NCI-H1092 treated with DMSO at 0.1 percent for 48 hours (cell line): Measurements from ENCODE around the gene MYH3.
"Not testable (repeated sequence)": the region's sequence is repeated elsewhere in the genome, so short reads cannot be mapped to it uniquely, and the experiment has no call there.

ENCODE experiments used
- DNase-seq: peaks from one replicate; lab custom pipeline; 2025; lab: John Stamatoyannopoulos, UW

Gene MYH3

DNA sequence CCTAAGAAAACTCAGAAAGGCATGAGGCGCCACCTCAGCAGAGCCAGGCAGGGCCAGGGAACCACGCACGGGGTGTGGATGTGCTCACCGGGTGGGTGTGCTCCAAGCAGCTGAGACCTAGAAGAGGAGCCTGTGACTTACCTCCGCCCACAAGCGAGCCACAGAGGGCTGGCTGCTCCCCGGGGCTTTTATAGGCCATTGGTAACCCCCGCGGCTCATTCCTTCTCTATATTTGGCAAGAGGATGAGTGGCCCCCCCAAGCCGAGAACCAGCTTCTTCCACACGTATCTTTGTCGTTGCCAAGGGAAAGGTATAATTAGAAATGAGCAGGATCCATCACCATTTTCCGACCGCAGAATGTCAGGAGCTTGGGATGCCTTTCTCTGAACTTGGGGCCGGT lies at the start of gene MYH3:
TSS of gene MYH3 (minus strand) at position 162 of the 400 bp plus-strand sequence. CDS start 2,245 bp downstream, outside the sequence.
- DNase-seq, result no peak

DNA sequence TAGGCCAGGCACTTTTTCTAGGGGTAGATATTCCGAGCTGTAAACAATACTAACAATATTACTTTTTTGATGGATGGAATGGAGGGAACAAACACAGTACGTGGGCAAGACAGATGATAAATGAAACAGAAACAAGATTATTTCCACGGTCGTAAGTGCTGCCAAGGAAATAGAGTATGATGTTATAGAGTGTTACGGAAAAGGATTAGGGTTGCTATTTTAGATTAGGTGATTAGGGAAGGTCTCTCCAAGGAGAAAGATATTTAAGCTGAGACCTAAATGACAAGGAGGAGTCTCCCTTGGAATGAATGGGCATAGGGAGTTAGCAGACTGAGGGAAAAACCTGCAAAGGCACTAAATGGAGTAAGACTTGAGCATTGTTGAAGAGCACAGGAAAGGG lies 48.6 kb upstream of the MYH3 start:
- DNase-seq, result no peak

DNA sequence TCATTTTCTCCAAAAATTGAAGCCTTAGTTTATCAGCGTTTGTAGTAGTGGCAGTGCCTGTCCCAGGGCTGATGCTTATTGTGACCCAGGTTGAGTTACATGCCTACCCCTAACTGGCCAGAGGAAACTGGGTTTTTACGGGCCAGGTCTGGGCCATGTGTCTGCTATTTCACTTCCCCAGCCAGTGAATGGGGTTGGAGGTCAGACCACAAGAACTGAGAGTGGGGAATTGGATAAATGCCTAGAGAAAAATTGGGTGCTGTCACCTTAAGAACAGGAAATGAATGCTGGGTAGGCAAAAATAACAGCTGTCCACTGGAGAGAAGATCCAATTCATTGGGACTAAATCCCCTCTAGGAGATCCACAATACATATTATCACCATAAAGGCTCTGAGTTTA lies 45.5 kb upstream of the MYH3 start:
- no peak for DNase-seq

DNA sequence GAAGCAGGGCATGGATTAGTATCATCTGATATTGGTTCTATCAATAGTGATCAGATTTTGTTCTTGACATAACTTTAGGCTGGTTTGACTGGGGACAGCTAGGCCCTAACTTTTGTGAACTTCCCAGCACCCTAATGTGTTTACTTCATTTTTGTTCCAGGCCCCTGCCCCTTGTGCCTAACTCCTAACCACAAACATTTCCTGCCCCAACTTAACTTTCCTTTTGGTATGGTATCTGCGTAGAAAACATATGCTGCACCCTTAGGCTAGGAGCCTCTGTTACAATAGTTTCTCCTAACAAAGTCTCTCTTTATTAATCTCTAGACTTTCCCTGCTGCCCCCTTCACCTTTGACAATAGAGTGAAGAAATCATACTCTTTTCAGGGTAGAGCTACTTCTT lies 42.7 kb upstream of the MYH3 start:
- DNase-seq, result no peak

DNA sequence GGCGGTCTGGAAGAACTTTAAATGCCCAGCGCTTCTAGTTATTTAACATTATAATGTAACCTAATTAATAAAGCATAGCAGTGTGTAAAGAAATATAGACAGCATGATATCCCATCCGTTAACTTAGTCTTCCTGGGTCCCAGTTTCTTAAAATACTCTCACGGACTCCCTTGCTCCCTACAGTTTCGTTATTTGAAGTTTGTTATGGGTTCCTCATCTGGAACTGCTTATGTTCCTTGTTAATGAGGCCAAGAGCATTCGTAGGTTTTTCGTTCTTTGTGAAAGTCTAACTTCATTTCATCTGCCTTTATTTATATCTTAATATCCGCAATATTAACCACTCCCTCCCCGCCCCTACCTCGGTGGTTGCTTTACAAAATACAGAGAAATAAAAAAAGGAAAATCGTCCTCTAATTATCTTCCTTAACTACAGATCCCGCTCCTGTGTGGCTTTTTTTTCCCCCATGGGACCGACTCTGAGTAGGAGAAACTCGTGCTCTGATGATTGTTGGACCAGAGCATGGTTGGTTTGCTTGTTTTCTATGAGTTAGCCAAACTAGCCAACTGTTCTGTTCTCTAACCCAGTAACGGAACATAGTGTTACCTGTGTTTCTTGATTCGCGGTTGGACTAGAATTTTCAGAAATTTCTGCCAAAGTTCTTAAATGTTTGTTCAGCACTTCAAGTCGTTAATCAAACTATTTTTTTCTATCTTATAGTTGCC lies 41.1 kb upstream of the MYH3 start:
- DNase-seq, result no peak

DNA sequence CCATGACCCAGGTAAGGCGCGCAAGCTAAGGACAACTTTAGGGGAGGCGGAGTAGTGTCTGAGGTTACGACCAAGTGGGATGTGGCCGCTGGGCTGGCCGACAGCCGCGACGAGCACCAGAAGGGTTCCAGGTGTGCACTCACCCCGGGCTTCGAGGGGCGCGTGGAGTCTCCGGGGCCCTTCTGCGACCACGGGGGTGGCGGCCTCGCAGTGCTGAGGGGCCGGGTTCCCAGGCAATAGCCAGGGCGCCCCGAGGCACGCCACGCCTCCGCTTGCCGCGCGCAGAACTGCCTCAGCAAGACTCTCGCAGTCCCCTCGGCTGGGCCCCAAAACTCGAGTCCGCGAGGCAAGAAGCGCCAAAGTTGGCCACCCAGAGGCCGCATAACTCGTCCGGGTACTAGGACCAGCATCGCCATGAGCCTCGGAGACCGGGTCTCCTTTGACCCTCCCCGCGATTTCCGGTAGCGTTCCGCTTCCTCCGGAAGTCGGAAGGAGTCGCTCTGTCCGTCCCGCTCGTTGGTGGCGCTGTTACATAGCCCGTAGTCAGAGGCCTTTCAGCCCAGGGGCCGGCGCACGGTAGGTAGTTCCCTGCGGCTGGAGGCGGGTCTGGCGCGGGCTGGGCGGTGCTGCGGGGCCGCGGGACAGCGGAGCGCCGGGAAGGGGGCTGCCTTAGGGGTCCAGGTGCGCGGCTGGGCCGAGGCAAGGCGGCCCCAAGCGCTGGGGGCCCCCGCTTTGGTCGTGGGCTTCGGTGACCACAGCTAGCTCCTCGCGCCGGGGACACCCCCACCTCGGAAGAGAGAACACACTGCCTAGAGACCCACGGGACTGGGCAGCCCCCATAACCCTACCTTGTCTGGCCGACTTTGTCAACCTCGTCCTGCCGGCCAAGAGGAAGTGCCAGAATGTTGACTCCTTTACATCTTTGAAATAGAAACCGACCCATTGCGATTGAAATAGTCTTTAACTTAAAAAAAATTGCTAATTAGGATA lies 40.3 kb upstream of the MYH3 start, which contains the start of the genes ADPRM and SCO1:
TSS of gene ADPRM (plus strand) at position 503 of the 990 bp plus-strand sequence. CDS start 7,333 bp downstream, outside the sequence.
TSS of gene SCO1 (minus strand) at position 442 of the 990 bp plus-strand sequence. CDS start at position 416, 26 bp downstream.
- DNase-seq, result peak; percentile 80

DNA sequence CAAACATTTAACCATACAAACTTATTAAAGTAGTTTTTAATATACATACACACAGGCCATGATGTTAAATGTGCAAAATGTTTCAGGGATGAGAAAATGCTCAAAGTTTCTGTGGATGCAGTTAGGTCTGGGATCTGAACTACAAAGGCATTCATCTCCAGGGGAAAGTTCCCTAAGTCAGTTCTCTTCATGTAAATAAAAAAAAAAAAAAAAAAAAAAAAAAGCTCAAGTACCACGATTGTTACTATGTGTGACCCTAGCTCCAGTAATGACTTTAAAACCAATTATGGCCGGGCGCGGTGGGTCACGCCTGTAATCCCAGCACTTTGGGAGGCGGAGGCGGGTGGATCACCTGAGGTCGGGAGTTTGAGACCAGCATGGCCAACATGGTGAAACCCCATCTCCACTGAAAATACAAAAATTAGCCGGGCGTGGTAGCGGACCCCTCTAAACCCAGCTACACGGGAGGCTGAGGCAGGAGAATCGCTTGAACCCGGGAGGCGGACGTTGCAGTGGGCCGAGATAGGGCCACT lies 38.8 kb upstream of the MYH3 start:
- not testable (repeated sequence) for DNase-seq

DNA sequence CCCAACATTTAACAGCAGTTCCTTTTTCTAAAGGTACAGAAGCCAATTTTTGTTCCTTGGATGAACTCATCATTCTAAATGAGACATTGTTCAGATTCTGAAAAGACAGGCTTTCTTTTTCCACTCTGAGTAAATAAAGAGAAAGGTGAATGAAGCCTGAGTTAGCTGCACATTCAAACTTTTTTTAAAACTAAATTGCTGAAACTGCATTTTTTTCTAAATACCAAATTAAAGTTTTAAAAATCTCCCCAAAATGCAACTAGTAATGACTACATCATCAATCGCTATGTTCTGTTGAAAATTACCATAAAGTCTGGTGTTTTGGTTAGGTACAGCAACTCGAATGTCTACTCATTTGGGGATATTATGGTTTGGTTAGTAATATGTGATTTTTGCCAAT lies 30.4 kb upstream of the MYH3 start:
- no peak for DNase-seq

DNA sequence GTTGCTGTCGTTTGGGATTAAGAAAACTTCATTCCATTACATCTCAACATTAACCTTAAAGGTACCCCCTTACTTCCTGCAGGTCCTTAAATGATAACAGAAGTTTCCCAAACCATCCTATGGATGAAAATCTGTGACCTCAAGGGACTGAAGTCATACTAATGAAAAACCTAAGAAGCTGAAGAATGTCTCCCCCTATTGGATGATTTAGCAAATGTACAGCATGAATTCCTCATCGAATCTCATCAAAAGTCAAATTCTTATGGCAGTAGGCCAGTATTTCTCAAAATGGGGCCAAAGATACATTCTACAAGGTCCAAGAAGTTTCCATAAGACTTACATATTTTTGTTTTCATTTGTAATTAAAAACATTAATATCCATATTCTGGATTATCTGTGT lies 26.7 kb upstream of the MYH3 start:
- no peak for DNase-seq

DNA sequence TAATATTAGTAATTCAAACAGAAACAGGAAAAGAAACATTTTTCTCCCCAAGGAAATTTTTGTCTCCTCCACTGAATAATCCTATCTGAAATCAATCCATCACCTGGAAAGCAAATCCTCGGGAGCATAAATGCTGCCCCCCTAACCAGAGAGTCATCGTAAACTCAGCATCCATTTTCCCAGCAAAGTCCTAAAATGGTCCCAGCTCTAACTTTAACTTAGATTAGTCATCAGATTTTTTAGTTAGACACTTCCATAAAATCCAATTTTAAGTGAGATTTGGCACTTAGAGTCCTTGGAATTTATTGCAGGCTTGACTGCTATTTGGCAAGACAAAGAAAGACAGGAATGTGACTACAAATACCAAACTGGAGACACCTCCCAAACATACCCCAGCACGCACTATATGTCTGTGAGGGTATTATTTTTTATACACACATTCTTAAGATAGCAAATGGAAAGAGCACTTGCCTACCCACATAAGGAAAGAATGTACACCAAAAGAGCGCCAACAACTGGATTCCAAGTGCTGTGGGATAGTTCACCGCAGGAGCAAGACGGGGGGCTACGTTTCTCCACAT lies 24.8 kb upstream of the MYH3 start:
- DNase-seq, result no peak

DNA sequence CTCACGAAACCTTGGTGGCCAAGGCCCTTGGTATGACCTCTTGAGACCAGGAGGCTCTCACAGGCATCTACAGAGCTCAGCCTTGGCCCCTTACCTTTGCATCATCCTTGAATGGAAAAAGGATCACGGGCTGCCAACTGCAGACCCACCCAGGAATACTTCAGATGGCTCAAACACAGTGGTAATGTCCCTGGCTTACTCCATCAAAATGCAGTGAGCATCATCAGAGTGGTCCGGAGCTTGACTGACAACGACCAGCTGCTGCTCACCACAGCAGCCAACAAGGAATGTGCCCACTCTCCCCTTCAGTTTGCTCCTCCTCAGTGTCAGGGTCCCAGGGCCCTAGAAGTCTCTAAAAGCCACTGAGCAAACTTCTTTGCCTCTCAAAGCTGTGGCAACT lies 17.6 kb upstream of the MYH3 start:
- no peak for DNase-seq

DNA sequence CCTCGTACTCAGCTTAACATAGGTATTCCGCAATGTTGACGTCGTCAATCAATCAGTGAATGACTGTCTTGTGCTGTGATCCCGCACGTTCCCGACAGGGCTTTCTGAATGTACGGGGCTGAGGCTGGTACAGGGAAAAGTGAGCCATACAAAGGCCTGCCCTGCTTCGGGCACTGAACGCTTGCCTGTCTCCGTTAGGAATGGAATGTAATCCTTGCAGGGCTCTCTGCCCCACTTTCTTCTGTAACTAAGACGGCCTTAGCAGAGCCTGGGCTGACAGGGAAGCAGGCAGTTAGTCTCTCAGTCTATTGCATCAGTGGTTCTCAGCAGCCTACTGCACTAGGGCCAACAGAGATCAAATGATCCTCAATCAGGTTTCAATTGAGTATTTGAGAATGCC lies 16.2 kb upstream of the MYH3 start:
- no peak for DNase-seq

DNA sequence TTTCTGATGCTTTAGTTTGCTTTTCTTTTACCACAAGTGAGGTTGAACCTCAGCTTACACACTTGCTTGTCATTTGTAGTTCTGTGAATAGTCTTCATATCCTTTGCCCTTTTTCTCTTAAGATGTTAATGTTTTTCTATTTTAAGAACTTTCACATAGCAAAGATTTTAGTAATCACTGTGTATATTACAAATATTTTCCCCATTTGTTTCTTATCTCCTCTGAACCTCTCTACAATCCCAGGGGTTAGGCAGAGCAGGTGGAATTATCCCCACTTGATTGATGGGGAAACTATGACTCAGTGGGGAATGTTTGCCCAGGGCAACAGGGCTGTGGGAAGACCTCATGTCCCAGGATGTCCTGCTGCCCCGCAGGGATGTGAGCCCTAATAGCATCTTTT lies 11.7 kb upstream of the MYH3 start:
- no peak for DNase-seq

DNA sequence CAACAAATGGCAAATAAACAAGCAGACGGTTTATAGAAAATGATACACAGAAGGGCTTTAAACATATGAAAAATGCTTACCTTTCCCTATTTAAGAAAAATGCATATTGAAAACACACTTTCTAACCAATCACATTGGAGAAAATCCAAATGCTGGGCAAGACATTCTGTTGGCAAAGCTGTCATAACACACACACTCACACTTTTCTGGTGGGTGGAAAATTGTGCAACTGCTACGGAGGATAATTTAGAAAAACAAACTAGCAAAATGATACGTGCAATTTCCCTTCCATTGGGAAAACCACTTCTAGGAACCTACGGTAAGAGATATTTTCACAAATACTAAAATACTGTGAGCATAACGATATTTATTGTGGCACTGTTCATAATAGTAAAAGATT lies 9.8 kb upstream of the MYH3 start:
- no peak for DNase-seq

DNA sequence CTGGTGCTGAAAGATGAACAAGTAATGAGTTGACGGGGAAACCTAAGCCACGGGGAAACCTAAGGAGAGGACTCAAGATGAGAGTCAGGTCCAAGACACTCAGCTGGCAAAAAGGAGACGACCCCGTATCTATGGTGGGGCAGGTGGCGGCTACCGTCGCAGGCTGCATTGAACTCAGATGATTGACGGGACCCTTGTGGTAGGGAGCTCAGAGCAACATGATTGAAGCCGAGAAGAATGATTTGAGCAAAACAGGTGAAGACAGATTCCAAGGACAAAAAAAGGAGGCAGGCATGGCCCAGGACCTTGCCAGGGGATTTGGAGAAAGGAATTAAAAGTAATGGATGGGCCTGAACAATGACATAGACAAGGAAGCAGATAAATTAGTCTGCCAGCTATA lies 7.5 kb upstream of the MYH3 start:
- DNase-seq, result no peak

DNA sequence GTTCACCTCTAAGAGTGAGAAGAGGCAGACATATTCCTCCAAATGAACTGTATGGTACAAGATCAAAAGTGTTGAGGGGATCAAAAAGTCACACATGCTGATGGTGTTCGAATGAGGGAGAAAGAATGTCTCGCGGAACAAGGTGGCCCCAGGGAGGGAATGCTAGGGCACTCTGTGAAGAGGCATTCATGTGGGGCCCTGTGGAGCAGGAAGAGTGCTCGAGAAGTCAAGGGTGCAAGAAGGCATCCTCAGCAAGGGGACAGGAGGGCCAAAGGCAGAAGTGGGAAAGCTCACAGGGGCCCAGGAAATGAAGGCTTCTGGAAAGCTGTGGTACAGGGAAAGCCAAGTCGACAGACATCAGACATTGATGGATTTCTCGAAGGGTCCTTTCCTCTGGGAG lies 6.1 kb upstream of the MYH3 start:
- no peak for DNase-seq

DNA sequence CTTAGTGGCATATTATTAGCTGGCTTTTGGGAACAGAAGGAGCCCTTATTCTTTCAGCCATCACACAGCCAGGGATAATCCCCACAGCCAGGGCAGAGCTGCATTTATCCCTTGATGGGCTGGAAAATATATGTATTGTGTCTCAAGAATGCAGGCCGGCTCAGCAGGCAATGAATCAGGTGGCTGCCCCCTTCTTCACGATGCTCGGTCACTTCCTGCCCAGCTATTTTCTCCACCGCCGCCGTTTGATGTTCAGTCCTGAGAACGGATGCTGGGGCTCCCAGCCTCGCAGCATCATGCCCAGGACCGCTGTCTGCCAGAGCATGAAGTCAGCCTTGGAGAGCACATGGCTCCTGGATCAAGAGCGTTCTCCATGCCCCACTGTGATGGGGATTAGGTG lies 4.3 kb upstream of the MYH3 start:
- DNase-seq, result no peak

DNA sequence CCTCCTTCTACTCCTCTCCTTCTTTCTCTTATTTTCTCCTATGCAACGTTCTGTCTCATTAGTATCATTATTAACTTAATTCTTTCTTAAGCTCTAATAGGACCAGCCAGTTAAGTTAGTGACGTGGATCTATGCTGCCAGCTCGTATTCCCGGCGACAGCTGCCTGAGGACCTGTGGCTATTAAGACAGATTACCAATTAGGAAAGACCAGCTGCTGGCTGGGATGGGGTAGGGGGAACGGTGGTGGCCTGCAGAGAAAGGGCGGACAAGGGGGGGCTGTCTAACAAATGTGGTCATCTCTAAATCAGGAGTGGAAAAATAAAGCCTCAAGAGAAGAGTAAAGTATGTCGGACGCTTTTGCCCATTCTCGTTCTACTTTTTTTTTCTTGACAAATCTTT lies 770 bp upstream of the MYH3 start:
- DNase-seq, result no peak

DNA sequence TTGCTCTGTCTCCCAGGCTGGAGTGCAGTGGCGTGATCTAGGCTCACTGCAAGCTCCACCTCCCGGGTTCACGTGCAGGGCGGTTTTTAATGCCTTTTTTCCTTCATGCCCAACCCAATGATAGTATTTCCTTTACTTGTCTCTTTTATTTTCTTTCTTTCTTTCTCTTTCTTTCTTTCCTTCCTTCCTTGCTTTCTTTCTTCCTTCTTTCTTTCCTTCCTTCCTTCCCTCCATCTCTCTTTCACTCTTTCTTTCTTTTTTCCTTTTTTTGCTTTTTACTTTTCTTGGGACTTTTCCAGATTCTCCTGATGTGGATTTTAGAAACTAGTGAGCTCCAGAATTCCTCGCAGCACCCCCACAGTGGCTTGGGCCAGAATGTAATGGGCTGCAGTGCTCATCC lies 3.1 kb downstream of the MYH3 start:
- no peak for DNase-seq

DNA sequence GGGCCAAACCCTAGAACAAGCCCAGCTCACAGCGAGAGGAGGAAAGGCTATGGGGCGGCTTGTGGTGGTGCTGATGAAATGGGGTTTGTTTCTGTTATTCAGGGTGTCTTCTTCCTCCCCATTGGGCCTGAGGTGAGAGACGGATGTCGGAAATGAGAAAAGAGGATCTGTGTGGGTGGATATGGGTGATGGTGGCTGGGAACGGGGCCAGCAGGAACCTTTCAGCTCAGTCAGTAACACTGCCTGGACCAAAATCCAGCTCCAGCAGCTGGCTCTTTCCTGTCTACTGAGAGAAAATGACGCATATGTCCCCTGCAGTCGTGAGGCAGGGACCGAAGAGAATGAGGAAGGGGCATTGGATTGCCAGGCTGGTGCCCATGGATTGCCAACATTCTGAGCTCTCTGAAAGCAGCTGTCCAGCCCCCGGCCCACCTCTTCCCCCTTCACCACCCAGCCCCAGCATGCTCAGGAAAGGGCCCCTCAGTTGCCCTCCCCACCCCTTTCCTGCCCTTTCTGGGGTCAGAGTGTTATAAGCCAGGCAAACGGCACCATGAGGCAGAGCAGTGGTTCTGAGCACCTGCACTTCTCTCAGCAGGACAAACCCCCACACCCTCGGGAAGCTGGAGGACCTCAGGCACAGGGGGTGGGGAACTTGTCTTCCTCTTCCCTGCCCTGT lies 4.0 kb downstream of the MYH3 start:
- DNase-seq, result no peak

DNA sequence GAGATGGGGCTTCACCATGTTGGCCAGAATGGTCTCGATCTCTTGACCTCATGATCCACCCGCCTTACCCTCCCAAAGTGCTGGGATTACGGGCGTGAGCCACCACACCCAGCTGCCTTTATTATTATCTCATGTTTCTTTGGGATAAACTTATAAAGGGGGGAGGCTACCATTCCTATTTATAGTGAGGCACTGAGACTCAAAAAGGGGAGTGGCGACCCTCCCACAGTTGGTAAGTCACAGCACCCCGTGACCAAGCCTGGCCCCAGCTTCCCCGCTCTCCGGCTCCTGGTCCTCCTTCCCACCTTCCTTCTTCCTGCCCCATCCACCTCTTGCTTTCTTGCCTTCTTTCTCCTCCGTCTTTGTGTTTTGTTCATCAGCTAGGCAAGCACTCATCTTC lies 5.2 kb downstream of the MYH3 start:
- no peak for DNase-seq

DNA sequence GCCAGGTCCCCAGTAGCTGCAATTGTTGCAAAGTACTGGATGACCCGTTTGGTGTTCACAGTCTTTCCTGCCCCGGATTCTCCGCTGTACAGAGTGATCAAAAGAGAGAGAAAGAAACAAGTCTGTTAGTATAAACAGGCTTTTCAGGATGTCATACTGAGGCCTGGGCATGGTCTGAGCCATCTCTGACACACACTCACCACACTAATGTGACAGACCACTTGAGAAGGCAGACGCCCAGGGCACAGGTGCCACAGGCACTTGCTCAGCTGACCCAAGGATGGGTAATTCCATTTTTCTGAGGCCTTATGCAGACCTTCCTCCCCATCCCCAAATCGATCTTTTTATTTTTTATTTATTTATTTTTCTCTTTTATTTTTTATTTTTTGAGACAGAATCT lies 7.5 kb downstream of the MYH3 start:
- no peak for DNase-seq
